ENCODE data around the gene EHD2.
"Not testable (repeated sequence)": the region's sequence is repeated elsewhere in the genome, so short reads cannot be mapped to it uniquely, and the experiment has no call there.

Gene EHD2

DNA sequence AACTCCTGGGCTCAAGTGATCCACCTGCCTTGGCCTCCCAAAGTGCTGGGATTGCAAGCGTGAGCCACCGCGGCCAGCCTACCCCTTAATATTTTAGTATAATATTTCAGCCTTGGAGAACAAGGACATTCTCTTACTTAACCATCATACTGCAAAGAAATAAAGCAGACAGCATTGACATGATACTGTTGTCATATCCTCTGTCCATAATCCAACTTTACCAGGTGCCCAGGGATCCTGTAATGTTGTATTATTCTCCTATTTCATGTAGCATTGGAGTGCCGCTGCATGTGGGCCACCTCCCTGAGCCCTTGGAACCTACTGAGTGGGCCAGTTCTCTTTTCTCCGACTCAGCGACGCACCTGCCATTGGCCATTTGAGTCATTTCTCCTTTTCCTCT, 21.4 kb upstream of the EHD2 start:
- DNase-seq = no peak

DNA sequence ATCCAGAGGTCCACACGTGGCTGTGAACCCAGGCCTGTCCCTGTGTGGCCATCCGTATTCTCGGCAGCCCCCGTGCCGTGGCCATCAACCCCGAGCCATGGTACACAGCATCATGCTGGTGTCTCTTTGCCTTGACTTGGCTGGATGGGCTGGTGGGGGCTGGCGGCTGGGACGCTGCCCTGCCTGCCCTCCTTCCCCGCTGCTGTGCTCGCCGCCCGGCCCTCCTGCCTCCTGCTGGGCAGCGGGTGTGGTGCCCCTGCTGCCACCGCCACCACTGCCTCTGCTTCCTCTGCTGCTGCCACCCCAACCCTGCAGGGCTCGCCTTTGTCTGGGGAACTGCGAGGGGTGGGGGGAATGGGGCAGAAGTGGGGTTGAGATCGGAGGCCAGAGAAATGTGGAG, 19.7 kb upstream of the EHD2 start:
- no peak for DNase-seq

DNA sequence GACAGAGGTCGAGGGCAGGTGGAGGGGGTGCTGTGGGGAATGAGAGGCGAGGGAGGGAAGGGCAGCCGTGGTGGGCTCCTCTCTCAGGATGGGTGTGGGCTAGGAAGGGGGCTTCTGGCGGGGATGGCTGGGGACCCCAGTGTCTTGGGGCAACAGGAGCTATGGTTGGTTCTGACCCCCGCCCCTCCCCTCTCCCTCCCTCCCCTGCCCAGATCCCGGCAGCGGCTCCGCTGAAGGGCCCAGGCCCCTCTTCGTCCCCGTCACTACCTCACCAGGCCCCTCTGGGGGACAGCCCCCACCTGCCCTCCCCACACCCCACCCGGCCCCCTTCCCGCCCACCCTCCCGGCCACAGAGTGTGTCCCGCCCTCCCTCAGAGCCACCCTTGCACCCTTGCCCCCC, 19.3 kb upstream of the EHD2 start:
- no peak for DNase-seq

DNA sequence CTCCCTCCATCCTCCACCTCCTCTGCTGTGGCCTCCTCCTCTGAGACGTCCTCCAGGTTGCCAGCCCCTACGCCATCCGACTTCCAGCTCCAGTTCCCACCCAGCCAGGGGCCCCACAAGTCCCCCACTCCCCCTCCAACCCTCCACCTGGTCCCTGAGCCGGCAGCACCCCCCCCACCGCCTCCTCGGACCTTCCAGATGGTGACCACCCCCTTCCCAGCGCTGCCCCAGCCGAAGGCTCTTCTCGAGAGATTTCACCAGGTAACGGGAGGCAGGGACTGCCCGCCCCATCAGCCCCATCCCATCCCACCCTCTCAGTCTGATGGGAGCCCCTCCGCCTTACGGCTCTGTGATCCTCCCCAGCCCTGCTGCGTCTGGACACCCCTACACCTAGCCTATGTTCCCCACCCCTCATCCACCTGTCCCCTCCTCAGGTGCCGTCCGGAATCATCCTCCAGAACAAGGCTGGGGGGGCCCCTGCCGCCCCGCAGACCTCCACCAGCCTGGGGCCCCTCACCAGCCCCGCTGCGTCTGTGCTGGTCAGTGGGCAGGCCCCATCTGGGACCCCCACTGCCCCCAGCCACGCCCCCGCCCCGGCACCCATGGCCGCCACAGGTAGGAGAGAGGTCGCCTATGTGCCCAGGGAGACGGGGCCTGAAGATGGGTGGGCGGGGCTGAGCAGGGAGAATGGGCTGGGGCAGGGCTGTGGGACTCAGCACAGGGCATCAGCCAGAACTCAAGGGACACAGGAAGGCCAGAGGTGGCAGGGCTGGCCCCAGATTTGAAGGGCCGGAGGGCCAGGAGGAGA, 18.6 kb upstream of the EHD2 start:
- DNase-seq = no peak

DNA sequence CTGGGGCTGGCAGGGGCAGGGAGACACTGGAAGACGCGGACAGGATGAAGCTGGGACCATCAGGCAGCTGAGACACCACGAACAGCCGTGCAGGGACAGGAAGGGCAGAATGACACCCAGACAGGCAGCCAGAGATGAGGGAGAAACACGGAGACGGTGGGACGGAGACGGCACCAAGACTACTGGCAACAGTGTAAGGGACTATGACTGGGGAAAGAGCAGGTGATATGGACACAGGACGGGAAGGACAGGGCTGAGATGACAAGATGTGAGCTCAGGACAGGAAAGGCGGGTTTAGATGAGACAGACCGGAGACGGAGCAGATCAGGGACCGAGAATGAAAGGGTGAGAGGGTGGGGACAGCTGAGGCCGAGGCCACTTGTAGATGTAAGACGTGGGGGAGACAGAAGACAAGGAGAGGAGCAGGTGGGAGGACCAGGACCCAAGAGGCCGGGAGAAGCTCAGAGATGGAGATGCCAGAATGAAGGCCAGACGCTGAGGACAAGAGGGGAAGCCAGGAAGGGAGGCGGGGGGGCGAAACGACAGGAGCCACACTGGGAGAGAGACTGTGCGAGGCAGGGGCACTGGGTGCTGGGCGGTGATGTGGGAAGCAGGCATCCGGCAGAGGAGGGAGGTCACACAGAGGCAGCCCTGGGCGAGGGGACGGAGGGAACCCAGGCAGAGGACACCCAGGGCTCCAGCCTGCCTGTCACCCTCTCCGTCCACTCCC, 17.5 kb upstream of the EHD2 start:
- DNase-seq = no peak

DNA sequence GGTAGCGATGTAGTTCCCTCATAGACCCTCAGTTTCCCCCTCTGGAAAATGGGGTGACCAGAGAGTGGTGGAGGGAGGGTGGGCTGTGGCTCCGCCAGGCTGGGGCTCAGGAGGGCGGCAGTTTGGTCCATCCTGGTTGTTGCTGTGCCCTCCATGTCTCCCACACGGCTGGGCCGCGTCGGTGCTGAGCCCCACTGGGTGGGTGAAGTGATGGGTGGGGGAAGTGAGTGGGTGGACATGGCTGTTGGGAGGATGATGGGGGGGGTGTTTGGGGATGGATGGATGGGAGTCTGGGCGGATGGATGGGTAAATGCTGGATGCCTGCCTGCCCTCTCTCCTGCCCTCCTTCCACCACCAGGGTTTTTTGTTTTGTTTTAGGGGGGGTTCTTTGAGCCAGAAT, 16.6 kb upstream of the EHD2 start:
- DNase-seq = no peak

DNA sequence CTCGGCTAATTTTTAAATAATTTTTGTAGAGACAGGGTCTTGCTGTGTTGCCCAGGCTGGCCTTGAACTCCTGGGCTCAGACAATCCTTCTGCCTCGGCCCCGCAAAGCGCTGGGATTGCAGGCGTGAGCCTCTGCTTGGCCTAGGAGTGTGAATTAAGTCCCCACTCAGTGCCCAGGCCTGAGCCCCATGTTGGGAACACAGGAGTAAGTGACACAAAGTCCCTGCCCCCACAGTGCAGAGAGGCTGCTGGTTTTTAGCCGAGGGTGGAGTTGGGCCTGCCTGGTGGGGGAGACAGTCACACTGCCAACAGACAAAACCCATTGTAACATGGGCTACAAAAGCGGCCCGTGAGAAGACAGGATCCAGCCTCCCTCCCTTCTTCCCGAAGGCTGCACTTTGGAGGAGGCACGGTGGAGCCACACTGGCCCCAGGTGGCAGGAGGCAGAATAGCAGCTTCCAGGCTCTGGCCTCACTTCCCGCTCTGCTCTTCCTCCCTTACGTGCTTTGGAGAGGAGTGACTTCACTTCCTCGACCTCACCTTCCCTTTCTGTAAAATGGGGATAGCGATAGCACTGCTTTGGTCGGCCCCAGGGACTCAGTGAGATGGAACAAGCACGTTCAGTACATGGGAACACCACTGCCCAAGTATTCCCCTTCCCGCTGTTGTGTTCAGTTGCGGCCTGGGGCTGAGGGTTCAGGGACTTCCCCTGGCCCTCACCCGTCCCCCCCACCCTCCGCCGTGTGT, 15.2 kb upstream of the EHD2 start:
- DNase-seq = peak; percentile 67 to 84

DNA sequence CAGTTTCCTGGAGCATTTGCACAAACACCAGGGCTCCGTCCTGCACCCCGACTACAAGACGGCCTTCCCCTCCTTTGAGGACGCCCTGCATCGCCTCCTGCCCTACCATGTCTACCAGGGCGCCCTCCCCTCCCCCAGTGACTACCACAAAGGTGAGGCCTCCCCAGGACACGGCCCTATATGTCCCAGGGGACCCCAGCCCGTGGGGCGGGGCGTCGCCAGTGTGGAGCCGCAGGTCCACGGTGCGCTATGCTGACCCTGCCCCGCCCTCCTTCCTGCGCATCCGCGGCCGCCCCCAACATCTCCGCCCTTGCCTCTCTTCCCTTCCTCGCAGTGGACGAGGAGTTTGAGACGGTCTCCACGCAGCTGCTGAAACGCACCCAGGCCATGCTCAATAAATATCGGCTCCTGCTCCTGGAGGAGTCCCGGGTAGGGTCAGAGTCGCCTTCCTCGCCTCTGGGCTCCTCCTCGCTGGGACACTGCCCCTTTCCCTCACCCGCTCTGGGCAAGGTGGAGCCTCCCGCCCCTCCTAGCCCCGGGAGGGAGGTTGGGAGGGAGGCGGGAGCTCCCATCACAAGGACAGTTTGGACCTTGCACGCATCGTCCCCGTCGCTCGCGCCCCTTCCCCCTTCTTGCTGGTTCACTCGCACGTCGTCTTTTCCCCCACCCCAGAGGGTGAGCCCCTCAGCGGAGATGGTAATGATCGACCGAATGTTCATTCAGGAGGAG, 14.4 kb upstream of the EHD2 start:
- no peak for DNase-seq

DNA sequence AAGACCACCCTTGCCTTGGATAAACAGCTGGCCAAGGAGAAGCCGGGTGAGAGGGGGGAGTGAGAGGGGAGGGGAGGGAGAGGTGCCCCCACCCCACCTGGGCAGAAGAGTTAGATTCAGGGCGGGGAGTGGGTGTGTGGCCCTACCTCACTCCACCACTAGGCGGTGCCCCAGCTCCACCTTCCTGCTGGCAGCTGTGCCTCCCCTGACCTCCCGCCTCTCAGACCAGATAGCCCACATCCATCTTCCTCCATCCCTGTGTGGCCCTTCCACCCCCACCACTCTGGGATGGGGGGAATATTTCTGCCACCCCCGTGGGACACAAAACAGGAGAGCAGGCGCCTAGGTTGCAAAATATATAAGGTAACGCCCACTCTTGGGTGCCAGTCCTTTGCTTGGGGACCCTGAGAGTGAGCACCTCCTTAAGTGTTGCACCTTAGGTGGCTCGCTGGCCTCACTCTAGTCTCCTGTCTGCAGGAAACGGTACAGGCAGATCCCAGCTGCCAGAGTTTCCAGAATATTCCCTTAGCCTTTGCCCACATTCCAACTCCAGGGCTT, 13.8 kb upstream of the EHD2 start:
- DNase-seq = peak in 1 of 2 experiments; percentile 59

DNA sequence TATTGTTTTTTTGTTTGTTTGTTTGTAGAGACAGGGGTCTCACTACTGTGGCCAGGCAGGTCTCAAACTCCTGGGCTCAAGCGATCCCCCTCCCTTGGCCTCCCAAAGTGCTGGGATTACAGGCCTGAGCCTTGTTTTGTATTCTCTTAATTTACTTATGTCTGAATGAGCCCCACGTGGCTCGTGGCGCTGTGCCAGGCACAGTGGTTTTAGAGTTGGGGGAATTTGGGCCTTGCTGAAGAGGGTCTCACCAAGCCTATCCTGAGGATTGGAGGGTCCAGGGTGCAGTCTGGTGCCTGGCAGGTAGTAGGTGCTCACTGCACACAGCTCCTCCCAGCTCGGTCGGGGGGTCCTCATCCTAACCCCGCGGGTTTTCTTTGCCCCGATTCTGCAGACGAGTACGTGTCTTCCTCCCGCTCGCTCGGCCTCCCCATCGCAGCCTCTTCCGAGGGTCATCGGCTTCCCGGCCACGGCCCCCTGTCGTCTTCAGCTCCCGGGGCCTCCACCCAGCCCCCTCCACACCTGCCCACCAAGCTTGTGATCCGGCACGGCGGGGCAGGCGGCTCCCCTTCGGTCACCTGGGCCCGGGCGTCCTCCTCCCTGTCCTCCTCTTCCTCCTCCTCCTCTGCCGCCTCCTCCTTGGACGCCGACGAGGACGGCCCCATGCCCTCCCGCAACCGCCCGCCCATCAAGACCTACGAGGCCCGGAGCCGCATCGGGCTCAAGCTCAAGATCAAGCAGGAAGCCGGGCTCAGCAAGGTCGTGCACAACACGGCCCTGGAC, 12.1 kb upstream of the EHD2 start:
- no peak for DNase-seq

DNA sequence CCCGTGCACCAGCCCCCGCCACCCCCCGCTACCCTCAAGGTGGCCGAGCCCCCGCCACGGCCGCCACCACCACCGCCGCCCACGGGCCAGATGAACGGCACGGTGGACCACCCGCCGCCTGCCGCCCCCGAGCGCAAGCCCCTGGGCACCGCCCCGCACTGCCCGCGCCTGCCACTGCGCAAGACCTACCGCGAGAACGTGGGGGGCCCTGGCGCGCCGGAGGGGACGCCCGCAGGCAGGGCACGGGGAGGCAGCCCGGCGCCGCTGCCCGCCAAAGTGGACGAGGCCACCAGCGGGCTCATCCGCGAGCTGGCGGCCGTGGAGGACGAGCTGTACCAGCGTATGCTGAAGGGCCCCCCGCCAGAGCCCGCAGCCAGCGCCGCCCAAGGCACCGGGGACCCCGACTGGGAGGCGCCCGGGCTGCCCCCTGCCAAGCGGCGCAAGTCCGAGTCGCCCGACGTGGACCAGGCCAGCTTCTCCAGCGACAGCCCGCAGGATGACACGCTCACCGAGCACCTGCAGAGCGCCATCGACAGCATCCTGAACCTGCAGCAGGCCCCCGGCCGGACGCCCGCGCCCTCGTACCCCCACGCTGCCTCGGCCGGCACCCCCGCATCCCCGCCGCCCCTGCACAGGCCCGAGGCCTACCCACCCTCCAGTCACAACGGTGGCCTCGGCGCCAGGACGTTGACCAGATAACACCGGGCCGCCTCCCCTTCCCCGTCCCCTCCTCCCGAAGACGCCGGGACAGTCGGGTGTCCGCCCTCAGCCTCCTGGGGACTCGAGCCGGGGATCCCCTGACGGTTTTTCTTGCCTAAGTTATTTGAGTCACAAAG, 11.3 kb upstream of the EHD2 start:
- DNase-seq = no peak

DNA sequence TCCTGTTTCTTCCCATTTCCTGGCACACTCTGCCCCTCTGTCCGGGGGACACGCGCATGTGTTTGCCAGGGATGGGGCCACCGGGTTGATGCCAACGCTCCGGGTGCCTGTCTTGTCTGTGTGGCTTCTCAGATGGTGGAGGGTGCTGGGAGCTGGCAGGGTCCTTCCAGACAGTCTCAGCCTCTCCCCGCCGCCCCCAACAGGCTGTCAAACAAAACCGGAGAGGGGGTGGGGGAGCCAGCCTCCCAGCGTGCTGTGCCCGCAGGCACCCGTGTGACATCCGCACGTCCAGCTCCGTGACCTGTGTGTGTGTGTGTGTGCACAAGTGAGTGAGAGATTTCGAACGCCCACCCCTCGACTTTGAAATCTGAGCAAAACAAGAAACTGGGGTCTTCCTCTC, 10.6 kb upstream of the EHD2 start:
- DNase-seq = no peak

DNA sequence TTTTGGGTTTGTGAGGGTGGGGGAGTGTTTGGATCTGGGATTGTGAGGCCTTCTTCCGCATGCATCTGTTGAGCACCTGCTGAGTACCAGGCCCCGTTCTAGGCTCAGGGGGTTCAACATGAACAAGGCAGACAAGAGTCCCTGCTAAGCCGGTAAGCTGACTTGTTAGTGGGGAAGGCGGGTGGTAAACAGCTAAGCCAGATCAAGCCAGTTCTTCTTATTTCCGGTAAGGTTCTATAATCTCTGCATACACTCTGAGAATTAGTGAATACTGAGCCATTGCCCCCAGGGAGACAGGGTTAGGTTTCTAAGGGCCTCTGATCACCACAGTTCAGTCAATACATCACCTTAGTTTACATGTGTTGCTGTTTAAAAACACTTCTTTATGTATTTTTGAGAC, 9.9 kb upstream of the EHD2 start:
- DNase-seq = no peak

DNA sequence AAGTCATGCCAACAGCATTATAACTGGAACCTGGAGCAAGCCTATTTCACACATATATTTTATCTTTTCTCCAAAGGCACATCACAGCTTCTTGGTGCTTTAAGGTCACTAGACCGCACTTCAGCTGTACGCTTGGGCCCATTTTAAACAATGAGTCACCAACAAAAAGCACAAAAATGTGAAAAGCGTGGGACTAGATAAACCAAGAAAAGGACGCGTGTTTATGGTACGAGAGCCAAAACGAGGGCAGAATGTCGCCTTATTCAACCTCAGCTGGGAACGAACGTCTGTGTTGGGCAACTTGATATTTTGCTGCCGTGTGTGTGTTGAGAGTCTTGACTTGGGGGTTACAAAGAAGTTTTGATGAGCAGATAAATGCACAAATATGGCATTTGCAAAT, 9.2 kb upstream of the EHD2 start:
- DNase-seq = no peak

DNA sequence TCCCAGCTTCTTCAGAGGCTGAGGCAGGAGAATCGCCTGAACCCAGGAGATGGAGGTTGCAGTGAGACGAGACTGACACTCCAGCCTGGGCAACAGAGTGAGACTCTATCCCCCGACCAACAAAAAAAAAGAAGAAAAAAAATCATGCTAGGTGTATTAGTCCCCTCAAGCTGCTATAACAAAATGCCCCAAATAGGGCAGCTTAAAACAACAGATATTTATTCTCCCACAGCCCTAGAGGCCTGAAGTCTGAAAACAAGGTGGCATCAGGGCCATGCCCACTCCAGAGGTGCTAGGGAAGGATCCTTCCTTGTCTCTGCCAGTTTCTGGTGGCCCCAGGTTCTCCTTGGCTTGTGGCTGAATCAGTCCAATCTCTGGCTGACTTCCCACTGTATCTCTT, 8.6 kb upstream of the EHD2 start:
- no peak for DNase-seq

DNA sequence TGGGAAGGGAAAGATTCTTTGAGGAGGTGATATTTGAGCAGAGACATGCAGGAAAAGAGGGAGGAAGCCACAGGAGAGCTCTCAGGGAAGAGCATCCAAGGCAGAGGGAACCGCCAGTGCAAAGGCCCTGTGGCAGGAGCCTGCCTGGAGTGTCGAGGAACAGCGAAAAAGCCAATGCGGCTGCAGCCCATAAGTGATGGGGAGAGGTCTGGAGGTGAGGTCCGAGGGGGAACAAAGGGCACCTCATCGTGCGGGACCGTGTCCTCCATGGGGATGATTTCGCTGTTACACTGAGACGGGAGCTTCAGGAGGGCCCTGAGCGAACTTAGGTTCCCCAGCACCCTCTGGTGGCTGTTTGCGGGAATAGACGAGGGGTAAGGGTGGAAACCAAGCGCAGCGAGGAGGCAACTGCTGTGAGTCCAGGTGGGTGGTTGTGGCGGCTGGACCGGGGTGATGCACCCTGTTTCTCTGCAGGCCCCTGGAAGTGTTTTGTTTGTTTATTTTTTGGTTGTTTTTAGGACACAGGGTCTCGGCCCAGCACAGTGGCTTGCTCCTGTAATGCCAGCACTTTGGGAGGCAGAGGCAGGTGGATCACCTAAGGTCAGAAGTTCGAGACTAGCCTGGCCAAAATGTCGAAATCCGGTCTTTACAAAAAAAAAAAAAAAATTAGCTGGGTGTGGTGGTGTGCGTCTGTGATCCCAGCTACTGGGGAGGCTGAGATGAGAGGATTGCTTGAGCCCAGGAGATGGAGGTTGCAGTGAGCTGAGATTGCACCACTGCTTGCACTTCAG, 5.9 kb upstream of the EHD2 start:
- DNase-seq = peak; percentile 62 to 86

DNA sequence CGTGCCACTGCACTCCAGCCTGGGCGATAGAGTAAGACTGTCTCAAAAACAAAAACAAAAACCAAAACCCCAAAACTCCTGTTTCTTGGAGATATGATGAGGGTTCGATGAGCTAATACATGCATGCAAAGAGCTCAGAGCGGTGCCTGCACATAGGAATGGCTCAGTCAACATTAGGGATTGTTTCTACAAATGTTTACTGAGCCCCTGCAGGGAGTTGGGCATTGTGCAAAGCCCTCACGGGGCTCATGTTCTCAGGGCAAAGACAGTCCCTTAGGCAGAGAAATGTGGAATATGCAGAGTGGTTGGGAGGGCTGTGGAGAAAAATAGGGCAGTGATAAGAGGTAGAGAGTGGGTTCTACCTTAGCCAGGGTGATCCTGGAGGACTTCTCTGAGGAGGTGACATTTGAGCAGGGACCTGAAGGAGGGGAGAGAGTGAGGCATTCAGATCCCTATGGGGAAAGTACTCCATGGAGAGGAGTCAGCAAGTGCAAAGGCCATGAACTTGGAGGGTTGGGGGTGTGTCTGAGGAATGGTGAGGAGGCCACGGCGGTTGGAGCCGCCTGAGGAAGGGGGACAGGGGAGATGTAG, 1.5 kb upstream of the EHD2 start:
- DNase-seq = no peak

DNA sequence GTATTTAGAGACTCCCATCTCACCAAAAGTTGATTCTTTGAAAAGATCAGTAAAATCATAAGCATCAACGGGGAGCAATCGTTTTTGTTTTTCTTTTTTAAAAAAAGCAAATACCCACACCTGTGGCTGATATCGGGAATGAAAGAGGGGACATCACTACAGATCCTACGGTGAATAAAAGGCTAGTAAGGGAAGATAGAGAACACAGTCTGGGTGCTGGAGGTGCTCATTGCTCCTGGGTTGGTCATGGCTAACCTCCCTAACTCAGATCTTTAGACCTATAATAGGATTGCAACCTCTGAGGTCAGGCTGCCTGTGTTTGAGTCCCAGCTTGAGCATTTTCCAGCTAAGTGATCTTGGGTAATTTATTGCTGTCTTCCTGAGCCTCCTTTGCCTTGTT, 1.1 kb downstream of the EHD2 start:
- no peak for DNase-seq

DNA sequence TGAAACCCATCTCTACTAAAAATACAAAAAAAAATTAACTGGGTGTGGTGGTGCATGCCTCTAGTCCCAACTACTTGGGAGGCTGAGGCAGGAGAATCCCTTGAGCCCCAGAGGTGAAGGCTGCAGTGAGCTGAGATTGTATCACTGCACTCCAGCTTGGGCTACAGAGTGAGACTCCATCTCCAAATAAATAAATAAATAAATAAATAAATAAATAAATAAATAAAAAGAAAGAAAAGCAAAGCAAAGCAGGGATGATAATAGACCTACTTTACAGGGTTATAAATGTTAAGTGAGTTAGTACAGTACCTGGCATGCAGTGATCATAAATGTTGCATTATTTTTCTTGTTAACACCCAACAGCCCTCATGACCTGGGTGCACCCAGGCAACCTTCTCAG, 1.6 kb downstream of the EHD2 start:
- not testable (repeated sequence) for DNase-seq
